K562 (cell line): ENCODE measurements around the gene RASSF1. TPM values are rescaled to one million over a fixed set of nuclear protein-coding genes. Genes with fewer than 3 reads are reported as not detected.
A peak's percentile ranks its signal among the peaks of the same experiment; 100 is the strongest.

Experiments used
- ATAC-seq: fragments of 200-7000 bp; cut with Tn5 transposase; 3 replicates; pipeline ENCODE4 v1.9.1; 2020; ENCODE audit warnings: moderate library complexity
- BruUV-seq: library from RNA; stranded (reverse); fragments of 400-500 nt; replicated peaks from 2 replicates; lab custom pipeline; 2021; lab: Mats Ljungman, UMichigan
- CTCF ChIA-PET: fragments of 300-600 bp; formaldehyde crosslinking; extraction: SDS; loops from one replicate; lab custom pipeline; 2021; ENCODE audit warnings: low intra/inter-chr PET ratio; lab: Yijun Ruan, JAX
- POLR2A ChIA-PET: fragments of 300-600, 350-650 bp; sonication (Branson Sonifier 250); formaldehyde crosslinking; extraction: SDS; loops from one replicate; lab custom pipeline; 2021; ENCODE audit warnings: antibody characterized with exemption, inconsistent platforms; lab: Yijun Ruan, JAX
- DNase-seq, 4 experiments: peaks; one replicate each; pipeline versions ENCODE4 v3.0.0 to v3.0.0-alpha.2; 2011 to 2018; ENCODE audit warnings: low spot score in 3 of 4, mixed read lengths in 3 of 4; ENCODE audit errors: extremely low read depth in 1 of 4
- FAIRE-seq: peaks from 2 replicates; lab custom pipeline; 2011; peaks lifted over from hg19 to GRCh38; lab: Jason Lieb, UNC
- H2AFZ ChIP-seq: 2 replicates; pipeline ENCODE4 v1.6.0; 2011; ENCODE audit warnings: low read depth, low read length, control low read depth, inconsistent platforms
- H3K27ac ChIP-seq: fragments of 200-600 bp; 3 replicates; pipeline ENCODE4 v1.8.0; 2011; ENCODE audit warnings: low read depth, mild to moderate bottlenecking, control low read depth, inconsistent platforms, low read length, moderate library complexity, mixed read lengths; ENCODE audit errors: extremely low read depth
- H3K27me3 ChIP-seq, 2 experiments: fragments of 300-600 bp in 1 of 2; 2 replicates in 1 of 2; 3 replicates in 1 of 2; pipeline versions ENCODE4 v1.6.0 to v1.8.0; 2011; ENCODE audit warnings: inconsistent platforms in 2 of 2, low read length in 2 of 2, mild to moderate bottlenecking in 1 of 2, mixed read lengths in 1 of 2, moderate library complexity in 1 of 2; ENCODE audit not compliant: control insufficient read depth in 2 of 2, insufficient read depth in 2 of 2
- H3K36me3 ChIP-seq: fragments of 300-600 bp; 3 replicates; pipeline ENCODE4 v1.8.0; 2011; ENCODE audit warnings: mild to moderate bottlenecking, low read length, inconsistent platforms; ENCODE audit not compliant: control insufficient read depth, insufficient read depth
- H3K4me1 ChIP-seq, 2 experiments: fragments of 200-600 bp in 1 of 2; replicated peaks in 1 of 2; 2 replicates in 1 of 2; 3 replicates in 1 of 2; pipeline versions ENCODE4 v1.5.1 to v1.8.0; 2011; ENCODE audit warnings: inconsistent platforms in 2 of 2, low read length in 2 of 2, mild to moderate bottlenecking in 1 of 2, mixed read lengths in 1 of 2, moderate library complexity in 1 of 2; ENCODE audit not compliant: control insufficient read depth in 2 of 2, insufficient read depth in 2 of 2
- H3K4me2 ChIP-seq: 2 replicates; pipeline ENCODE4 v1.6.1; 2011; ENCODE audit warnings: low read length, control low read depth, inconsistent platforms, mixed read lengths; ENCODE audit not compliant: insufficient read depth
- H3K4me3 ChIP-seq: fragments of 200-600 bp; sonication (generic), shearing (Covaris generic); 2 replicates; pipeline ENCODE4 v1.5.1; 2016; ENCODE audit warnings: control low read depth, inconsistent platforms
- H3K79me2 ChIP-seq: fragments of 200-600 bp; 3 replicates; pipeline ENCODE4 v1.8.0; 2011; ENCODE audit warnings: low read length, inconsistent platforms; ENCODE audit not compliant: control insufficient read depth, insufficient read depth
- H3K9ac ChIP-seq, 2 experiments: 2 replicates each; pipeline versions ENCODE4 v1.6.0 to v1.6.1; 2011; ENCODE audit warnings: low read depth in 2 of 2, low read length in 2 of 2, control low read depth in 1 of 2, inconsistent platforms in 1 of 2, mild to moderate bottlenecking in 1 of 2, mixed read lengths in 1 of 2; ENCODE audit not compliant: insufficient read depth in 1 of 2
- H3K9me1 ChIP-seq: one replicate; pipeline ENCODE4 v1.6.0; 2011; ENCODE audit warnings: inconsistent platforms, mild to moderate bottlenecking, low read length, moderate library complexity; ENCODE audit not compliant: control insufficient read depth, insufficient read depth
- H3K9me3 ChIP-seq: replicated peaks from 2 replicates; pipeline ENCODE4 v1.5.1; 2011; ENCODE audit warnings: low read depth, low read length, inconsistent platforms; ENCODE audit not compliant: control insufficient read depth, insufficient read depth
- H4K20me1 ChIP-seq: replicated peaks from 2 replicates; pipeline ENCODE4 v1.6.1; 2011; ENCODE audit warnings: low read length, inconsistent platforms, mixed read lengths; ENCODE audit not compliant: control insufficient read depth, insufficient read depth
- MAZ ChIP-seq, 2 experiments: fragments of 450-650 bp in 1 of 2; sonication (generic) in 1 of 2; formaldehyde crosslinking; IDR thresholded peaks in 1 of 2; conservative IDR thresholded peaks in 1 of 2; 2 replicates each; pipeline versions ENCODE4 v1.4.0 to v1.5.0; 2020; ENCODE audit warnings: mild to moderate bottlenecking in 1 of 2, missing genetic modification reagents in 1 of 2
- NONO ChIP-seq, 2 experiments: fragments of 200-400 bp in 1 of 2; fragments of 450-650 bp in 1 of 2; formaldehyde crosslinking in 1 of 2; IDR thresholded peaks; 2 replicates each; pipeline ENCODE4 v1.6.1; 2017; ENCODE audit warnings: low read depth in 2 of 2, mild to moderate bottlenecking in 2 of 2, moderate library complexity in 2 of 2, low read length in 1 of 2
- PHB2 ChIP-seq: fragments of 450-650 bp; IDR thresholded peaks from 2 replicates; pipeline ENCODE4 v1.6.1; 2017; ENCODE audit warnings: low read depth
- PHF8 ChIP-seq: fragments of 200-600 bp; sonication (generic); IDR thresholded peaks from 2 replicates; pipeline ENCODE4 v1.6.1; 2012; ENCODE audit warnings: mixed run types, mild to moderate bottlenecking, inconsistent platforms, low read length, moderate library complexity, borderline replicate concordance
- RBM25 ChIP-seq: fragments of 200-400 bp; formaldehyde crosslinking; IDR thresholded peaks from 2 replicates; pipeline ENCODE4 v1.6.1; 2018; ENCODE audit warnings: low read length, low read depth, moderate library complexity; ENCODE audit not compliant: severe bottlenecking
- SAFB2 ChIP-seq: fragments of 200-400 bp; formaldehyde crosslinking; IDR thresholded peaks from 2 replicates; pipeline ENCODE4 v1.6.1; 2018; ENCODE audit warnings: borderline replicate concordance, low read length, low read depth, moderate library complexity; ENCODE audit not compliant: severe bottlenecking
- ZBTB1 ChIP-seq: sonication (generic); formaldehyde crosslinking; IDR thresholded peaks from 2 replicates; pipeline ENCODE4 v1.8.1; 2023; ENCODE audit warnings: missing genetic modification reagents, low read depth, mild to moderate bottlenecking, borderline replicate concordance
- ZNF184 ChIP-seq: sonication (generic); formaldehyde crosslinking; IDR thresholded peaks from 2 replicates; pipeline ENCODE4 v1.5.0; 2020; ENCODE audit warnings: missing genetic modification reagents
- ZNF561 ChIP-seq: fragments of 450-650 bp; formaldehyde crosslinking; conservative IDR thresholded peaks from 2 replicates; pipeline ENCODE4 v1.4.0; 2020; ENCODE audit warnings: mild to moderate bottlenecking, moderate library complexity
- ZNF79 ChIP-seq: fragments of 250-450 bp; sonication (Bioruptor Pico); IDR thresholded peaks from 2 replicates; pipeline ENCODE4 v1.4.0; 2020; ENCODE audit warnings: low read depth, mild to moderate bottlenecking, moderate library complexity
- WGBS: fragments of 100-300 bp; shearing (Covaris generic); methylation state at CpG from one replicate; pipeline ENCODE4 v1.1.6; 2016; ENCODE audit warnings: low coverage, mixed read lengths; ENCODE audit not compliant: insufficient coverage; ENCODE audit errors: missing lambda C conversion rate; 5-methylcytosine and 5-hydroxymethylcytosine counted together
- in situ Hi-C: fragments of 300-500 bp; cut with MboI; formaldehyde crosslinking; loops from 4 replicates; pipeline ENCODE4 v1.15.0; 2018; ENCODE audit warnings: inconsistent platforms, mixed read lengths
- intact Hi-C: fragments of 100-400 bp; cut with micrococcal nuclease; formaldehyde crosslinking; loops from 2 replicates; pipeline ENCODE4 v1.14.2; 2022
- polyA plus RNA-seq, 8 experiments: library from polyadenylated mRNA; depleted of rRNA in 4 of 8; stranded (reverse) in 5 of 8; unstranded in 3 of 8; fragments of >200 nt; fragmentation: Nextera tagmentation in 2 of 8; fragmentation: Illumina TruSeq in 1 of 8; extraction: Ambion mirVana in 2 of 8; extraction: Trizol in 1 of 8; gene quantifications; 2 replicates each; pipeline versions ENCODE4 v1.2.1 to v1.2.3, GENCODE V29; 2011 to 2014; ENCODE audit warnings: inconsistent platforms in 1 of 8, missing spikeins in 1 of 8
- total RNA-seq, 7 experiments: library from RNA; depleted of rRNA in 6 of 7; stranded (reverse); fragments of >200 nt in 6 of 7; fragmentation: Illumina TruSeq in 2 of 7; extraction: Trizol in 2 of 7; gene quantifications; 2 replicates each; pipeline versions ENCODE4 v1.2.1 to v1.2.3, GENCODE V29; 2011 to 2021; ENCODE audit warnings: low replicate concordance in 1 of 7
- TF ChIP-seq, protein P1 (sequence below): fragments of 250-450 bp; sonication (Bioruptor Pico); IDR thresholded peaks from 2 replicates; pipeline ENCODE4 v1.5.1; 2021; ENCODE audit warnings: mild to moderate bottlenecking
- TF ChIP-seq, protein P2 (sequence below): fragments of 250-450 bp; sonication (Bioruptor Pico); IDR thresholded peaks from 2 replicates; pipeline ENCODE4 v1.8.0; 2021; ENCODE audit warnings: moderate library complexity, mild to moderate bottlenecking, inconsistent platforms

RASSF1 gene
- total and polyA plus RNA-seq, 9 of the 15 experiments (the other 6 are each of a cell fraction or from before 2014, with no cell fraction given), result 3.6 to 57.1 (median 24.6) TPM

DNA sequence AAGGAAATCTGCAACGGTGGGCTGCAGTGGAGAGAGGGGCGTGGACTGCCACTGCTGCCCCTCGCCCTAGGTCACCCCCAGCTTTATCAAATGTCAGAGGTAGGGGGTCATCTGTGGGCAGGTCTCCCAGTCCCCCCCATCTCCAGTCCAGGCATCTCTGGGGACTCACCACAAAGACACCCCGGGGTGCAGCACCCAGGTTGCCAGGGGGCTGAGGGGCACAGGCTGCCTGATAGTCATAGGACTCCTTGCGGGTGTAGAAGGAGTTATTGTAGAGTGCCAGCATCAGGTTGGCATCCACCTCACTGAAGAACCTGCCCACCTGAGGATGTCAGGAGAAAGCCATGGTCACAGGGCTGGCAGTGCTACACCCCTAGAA lies 25.2 kb upstream of the RASSF1 start:
- ChIA-PET POLR2A (interaction anchor here (0.6 kb wide), 1 partner anchor 40 kb away, joined by 3 read pairs; no protein-coding TSS in a partner anchor), CTCF (no interaction called here)
- Histone ChIP-seq H3K27ac (no peak overlapping the region), H3K9me3 (no peaks in the 10 kb centered on the region), H3K9me1 (no peaks in the 10 kb centered on the region), H3K4me1 (peaks cover 6 to 36% of the 10 kb centered on the region in 2 experiments; a peak in 4 of 5 replicates), H3K4me3 (0 out of 2 replicates have a peak overlapping the region, but pooled peaks have one; percentile 39), H2AFZ (0 out of 2 replicates have a peak overlapping the region, but pooled peaks have one; percentile 91), H3K27me3 (no peaks in the 10 kb centered on the region), H3K9ac (peak overlapping the region in 1 of 2 experiments; percentile 22; a peak in 1 of 4 replicates), H4K20me1 (no peaks in the 10 kb centered on the region), H3K36me3 (no peaks in the 10 kb centered on the region), H3K4me2 (peak overlapping the region; percentile 69), H3K79me2 (no peaks in the 10 kb centered on the region)
- no TSS peak for BruUV-seq
- FAIRE-seq (no peak), ATAC-seq (no peak), DNase-seq (no peak)
- TF ChIP-seq PHF8 (no peak), ZNF79 (CRISPR knock-in tag) (no peak)
- intact Hi-C loops (no loop called here), in situ Hi-C loops (no loop called here)
- WGBS, result 32% methylated on average over 4 of the region's 5 CpGs

DNA sequence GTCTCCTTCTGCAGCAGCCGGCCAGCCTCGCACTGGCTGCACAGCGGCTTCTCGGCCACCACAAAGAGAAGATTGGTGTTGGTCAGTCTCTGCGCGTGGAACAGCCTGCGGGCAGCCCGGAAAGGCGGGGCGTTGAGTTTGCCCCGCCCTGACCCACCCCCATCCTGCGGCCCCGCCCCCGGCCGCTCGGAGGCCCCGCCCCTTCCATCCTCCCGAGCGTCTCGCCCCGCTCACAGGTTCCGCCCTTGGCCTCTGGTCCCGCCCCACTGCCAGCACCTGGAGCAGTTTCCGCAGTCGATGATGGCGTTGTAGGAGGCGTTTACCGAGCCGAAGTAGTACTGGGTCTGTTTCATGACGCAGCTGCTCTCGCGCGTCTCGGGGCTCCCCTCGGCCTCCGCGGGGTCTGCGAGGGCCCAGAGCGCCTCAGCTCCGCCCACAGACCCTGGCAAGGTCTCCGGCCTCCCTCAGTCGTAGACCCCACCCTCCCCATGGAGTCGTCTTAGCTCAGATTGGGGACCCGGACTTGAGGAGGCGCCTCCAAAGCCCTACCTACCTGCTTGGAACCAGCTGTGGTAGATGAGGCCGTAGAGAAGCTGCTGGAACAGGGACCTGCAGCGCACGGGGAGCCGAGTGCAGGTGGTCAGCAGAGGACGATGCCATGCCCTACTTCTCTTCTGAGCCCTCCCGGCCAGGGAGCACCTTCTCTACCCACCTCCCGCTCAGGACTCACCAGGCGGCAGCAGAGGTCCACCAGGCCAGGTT lies 24.6 kb upstream of the RASSF1 start:
- H3K4me3 ChIP-seq, result peak overlapping the region; percentile 39
- intact Hi-C loops, result no loop called here
- peak overlapping the region; percentile 91 for H2AFZ ChIP-seq
- BruUV-seq, result no TSS peak
- WGBS, result 3% methylated on average over 32 of the region's 53 CpGs
- in situ Hi-C loops, result no loop called here
- H3K27ac ChIP-seq, result no peak overlapping the region
- peak overlapping the region; percentile 69 for H3K4me2 ChIP-seq
- peak; percentile 94 for ATAC-seq
- H3K36me3 ChIP-seq, result no peaks in the 10 kb centered on the region
- no peaks in the 10 kb centered on the region for H3K9me1 ChIP-seq
- DNase-seq, result peak; percentile 87 to 93 (median 90)
- FAIRE-seq, result peak; percentile 84
- H3K9me3 ChIP-seq, result no peaks in the 10 kb centered on the region
- CTCF ChIA-PET, result no interaction called here
- no peaks in the 10 kb centered on the region for H3K79me2 ChIP-seq
- peaks cover 0 to 30% of the 10 kb centered on the region in 2 experiments; a peak in 3 of 5 replicates for H3K4me1 ChIP-seq
- POLR2A ChIA-PET, result interaction anchor here (0.6 to 1.0 kb wide), 4 partner anchors 11 to 87 kb away, joined by 3 to 4 read pairs (median 3); no protein-coding TSS in a partner anchor
- peak overlapping the region; percentile 22 to 92; a peak in 2 of 4 replicates for H3K9ac ChIP-seq
- no peaks in the 10 kb centered on the region for H3K27me3 ChIP-seq
- H4K20me1 ChIP-seq, result no peaks in the 10 kb centered on the region
- no peak for TF ChIP-seq ZNF561 (CRISPR knock-in tag)
- TF ChIP-seq, protein P1, sequence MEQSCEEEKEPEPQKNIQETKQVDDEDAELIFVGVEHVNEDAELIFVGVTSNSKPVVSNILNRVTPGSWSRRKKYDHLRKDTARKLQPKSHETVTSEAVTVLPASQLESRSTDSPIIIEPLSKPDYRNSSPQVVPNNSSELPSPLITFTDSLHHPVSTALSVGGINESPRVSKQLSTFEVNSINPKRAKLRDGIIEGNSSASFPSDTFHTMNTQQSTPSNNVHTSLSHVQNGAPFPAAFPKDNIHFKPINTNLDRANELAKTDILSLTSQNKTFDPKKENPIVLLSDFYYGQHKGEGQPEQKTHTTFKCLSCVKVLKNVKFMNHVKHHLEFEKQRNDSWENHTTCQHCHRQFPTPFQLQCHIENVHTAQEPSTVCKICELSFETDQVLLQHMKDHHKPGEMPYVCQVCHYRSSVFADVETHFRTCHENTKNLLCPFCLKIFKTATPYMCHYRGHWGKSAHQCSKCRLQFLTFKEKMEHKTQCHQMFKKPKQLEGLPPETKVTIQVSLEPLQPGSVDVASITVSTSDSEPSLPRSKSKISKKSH, result no peak
- TF ChIP-seq ZBTB1 (CRISPR knock-in tag), result no peak
- TF ChIP-seq SAFB2, result no peak
- no peak for TF ChIP-seq NONO (IDR thresholded peaks at IDR 0.05; ENCODE audit: low read depth in 2 of 2, low read length in 1 of 2)
- TF ChIP-seq MAZ (CRISPR knock-in tag; conservative IDR thresholded peaks at IDR 0.05 in 1 of 2, IDR thresholded peaks at IDR 0.05 in 1 of 2), result 0 out of 4 replicates have a peak, but pooled peaks of 1 of the 2 experiments have one; percentile 16
- TF ChIP-seq RBM25, result no peak
- no peak for TF ChIP-seq ZNF184 (CRISPR knock-in tag)
- TF ChIP-seq PHB2, result no peak
- TF ChIP-seq, protein P2, sequence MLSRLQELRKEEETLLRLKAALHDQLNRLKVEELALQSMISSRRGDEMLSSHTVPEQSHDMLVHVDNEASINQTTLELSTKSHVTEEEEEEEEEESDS (CRISPR knock-in tag), result no peak
